CD4-positive, alpha-beta memory T cell (primary cell): Measurements from ENCODE around the gene TMEM229A. TPM values are rescaled to one million over a fixed set of nuclear protein-coding genes. Genes with fewer than 3 reads are reported as not detected.
"Not testable (repeated sequence)": the region's sequence is repeated elsewhere in the genome, so short reads cannot be mapped to it uniquely, and the experiment has no call there.

ENCODE experiments used
- CTCF ChIA-PET: fragments of 350-600 bp; sonication (Branson Sonifier 250); formaldehyde crosslinking; loops from one replicate; lab custom pipeline; 2021; ENCODE audit warnings: inconsistent platforms; ENCODE audit not compliant: partially characterized antibody; lab: Charles Lee
- POLR2A ChIA-PET: fragments of 350-600 bp; sonication (Branson Sonifier 250); formaldehyde crosslinking; loops from one replicate; lab custom pipeline; 2021; ENCODE audit not compliant: partially characterized antibody; lab: Charles Lee
- DNase-seq, 5 donors: peaks; one replicate each; pipeline versions ENCODE4 v3.0.0 to v3.0.0-alpha.2; 2020 to 2022; ENCODE audit warnings: mixed read lengths in 1 of 5
- H3K27ac ChIP-seq: one replicate; pipeline ENCODE4 v1.7.0; 2013; ENCODE audit warnings: low read depth, low read length
- H3K27me3 ChIP-seq: 2 replicates; pipeline ENCODE4 v1.7.0; 2013; ENCODE audit warnings: mild to moderate bottlenecking, low read length, moderate library complexity; ENCODE audit not compliant: insufficient read depth
- H3K36me3 ChIP-seq: 2 replicates; pipeline ENCODE4 v1.7.0; 2013; ENCODE audit warnings: mild to moderate bottlenecking, low read length, moderate library complexity; ENCODE audit not compliant: insufficient read depth
- H3K4me1 ChIP-seq: 2 replicates; pipeline ENCODE4 v1.7.0; 2013; ENCODE audit warnings: mild to moderate bottlenecking, low read length, moderate library complexity; ENCODE audit not compliant: insufficient read depth
- H3K4me3 ChIP-seq, 2 donors: one replicate each; pipeline ENCODE4 v1.7.0; 2013; ENCODE audit warnings: low read length in 2 of 2, mild to moderate bottlenecking in 1 of 2
- H3K9me3 ChIP-seq, 2 donors: one replicate each; pipeline ENCODE4 v1.7.0; 2013; ENCODE audit warnings: low read length in 2 of 2, control low read depth in 1 of 2; ENCODE audit not compliant: control insufficient read depth in 1 of 2
- H3K27ac Mint-ChIP-seq, 7 donors: one replicate each; pipeline ENCODE4 v1.8.0; 2020 to 2021; ENCODE audit warnings: mixed read lengths in 7 of 7, mild to moderate bottlenecking in 6 of 7, inconsistent platforms in 3 of 7, moderate library complexity in 3 of 7
- H3K27me3 Mint-ChIP-seq, 2 donors: one replicate each; pipeline ENCODE4 v1.8.0; 2020 to 2021; ENCODE audit warnings: mixed read lengths in 2 of 2
- H3K36me3 Mint-ChIP-seq, 2 donors: one replicate each; pipeline ENCODE4 v1.8.0; 2020 to 2021; ENCODE audit warnings: mixed read lengths in 2 of 2, inconsistent platforms in 1 of 2, mild to moderate bottlenecking in 1 of 2
- H3K4me1 Mint-ChIP-seq, 4 donors: one replicate each; pipeline ENCODE4 v1.8.0; 2020 to 2021; ENCODE audit warnings: mixed read lengths in 4 of 4, mild to moderate bottlenecking in 1 of 4
- H3K4me3 Mint-ChIP-seq, 8 donors: one replicate each; pipeline ENCODE4 v1.8.0; 2020 to 2021; ENCODE audit warnings: mixed read lengths in 8 of 8, mild to moderate bottlenecking in 7 of 8, moderate library complexity in 6 of 8, inconsistent platforms in 3 of 8
- H3K9me3 Mint-ChIP-seq, 8 donors: one replicate each; pipeline ENCODE4 v1.8.0; 2020 to 2021; ENCODE audit warnings: mixed read lengths in 8 of 8, mild to moderate bottlenecking in 5 of 8, inconsistent platforms in 3 of 8, moderate library complexity in 1 of 8
- intact Hi-C: fragments of 100-400 bp; cut with micrococcal nuclease; formaldehyde crosslinking; loops from one replicate; pipeline ENCODE4 v1.15.1; 2023
- polyA plus RNA-seq, 2 donors: library from polyadenylated mRNA; unstranded; fragments of 300-500 nt; fragmentation: Illumina TruSeq; gene quantifications; one replicate each; pipeline ENCODE4 v1.2.3, GENCODE V29; 2021
- total RNA-seq, 2 experiments: library from RNA; stranded (reverse); gene quantifications; one replicate each; pipeline ENCODE4 v1.2.3, GENCODE V29; 2021

TMEM229A gene
- total and polyA plus RNA-seq, 4 experiments from 2014 or later, result not detected

GRCh38 chr7:124033095-124033806 is 384 bp upstream of the TMEM229A start:
- H3K27me3 Mint-ChIP-seq, result peaks cover 37 to 38% of the 10 kb centered on the region in 2 donors
- ChIA-PET CTCF (no interaction called here), POLR2A (no interaction called here)
- intact Hi-C loops, result no loop called here
- no peaks in the 10 kb centered on the region for H3K36me3 Mint-ChIP-seq
- H3K4me3 ChIP-seq, result no peak overlapping the region
- peaks cover 6 to 15% (median 8%) of the 10 kb centered on the region in 4 donors for H3K4me1 Mint-ChIP-seq
- no peaks in the 10 kb centered on the region for H3K4me1 ChIP-seq
- H3K4me3 Mint-ChIP-seq, result peak overlapping the region in 2 of 8 donors; percentile 1 to 31
- H3K9me3 Mint-ChIP-seq, result peaks cover 0 to 12% (median 2%) of the 10 kb centered on the region in 8 donors
- no peak for DNase-seq
- peaks cover 6% of the 10 kb centered on the region for H3K27me3 ChIP-seq
- no peak overlapping the region for H3K27ac ChIP-seq
- no peak overlapping the region for H3K27ac Mint-ChIP-seq
- H3K36me3 ChIP-seq, result no peaks in the 10 kb centered on the region
- H3K9me3 ChIP-seq, result no peaks in the 10 kb centered on the region

GRCh38 chr7:124031919-124032318 is 948 bp downstream of the TMEM229A start:
- no peaks in the 10 kb centered on the region for H3K36me3 Mint-ChIP-seq
- Histone ChIP-seq H3K36me3 (no peaks in the 10 kb centered on the region), H3K27me3 (peaks cover 6% of the 10 kb centered on the region), H3K4me1 (no peaks in the 10 kb centered on the region), H3K9me3 (no peaks in the 10 kb centered on the region), H3K4me3 (no peak overlapping the region), H3K27ac (no peak overlapping the region)
- H3K9me3 Mint-ChIP-seq, result peaks cover 0 to 12% (median under 1%) of the 10 kb centered on the region in 8 donors
- H3K4me1 Mint-ChIP-seq, result peaks cover 6 to 15% (median 8%) of the 10 kb centered on the region in 4 donors
- H3K4me3 Mint-ChIP-seq, result peak overlapping the region in 6 of 8 donors; percentile 49 to 85 (median 72)
- no peak overlapping the region for H3K27ac Mint-ChIP-seq
- CTCF ChIA-PET, result no interaction called here
- peaks cover 37 to 38% of the 10 kb centered on the region in 2 donors for H3K27me3 Mint-ChIP-seq
- POLR2A ChIA-PET, result no interaction called here
- no peak for DNase-seq
- intact Hi-C loops, result no loop called here

GRCh38 chr7:124031406-124031805 is 1.5 kb downstream of the TMEM229A start:
- Histone ChIP-seq H3K27ac (no peak overlapping the region), H3K36me3 (no peaks in the 10 kb centered on the region), H3K27me3 (peaks cover 6% of the 10 kb centered on the region), H3K4me1 (no peaks in the 10 kb centered on the region), H3K9me3 (no peaks in the 10 kb centered on the region), H3K4me3 (no peak overlapping the region)
- H3K27me3 Mint-ChIP-seq, result peaks cover 35 to 36% of the 10 kb centered on the region in 2 donors
- H3K4me1 Mint-ChIP-seq, result peaks cover 6 to 15% (median 8%) of the 10 kb centered on the region in 4 donors
- H3K9me3 Mint-ChIP-seq, result peaks cover 0 to 10% (median under 1%) of the 10 kb centered on the region in 8 donors
- peak overlapping the region in 3 of 8 donors; percentile 17 to 84 (median 72) for H3K4me3 Mint-ChIP-seq
- ChIA-PET CTCF (interaction anchor here (1.8 kb wide), 1 partner anchor 11 kb away, joined by 3 read pairs; no protein-coding TSS in a partner anchor), POLR2A (no interaction called here)
- H3K36me3 Mint-ChIP-seq, result no peaks in the 10 kb centered on the region
- H3K27ac Mint-ChIP-seq, result no peak overlapping the region
- no peak for DNase-seq
- intact Hi-C loops, result no loop called here

- Histone ChIP-seq H3K27me3 (peaks cover 6% of the 10 kb centered on the region), H3K36me3 (no peaks in the 10 kb centered on the region), H3K9me3 (no peaks in the 10 kb centered on the region), H3K4me3 (no peak overlapping the region), H3K4me1 (no peaks in the 10 kb centered on the region), H3K27ac (no peak overlapping the region)
- no peak for DNase-seq
- Mint-ChIP-seq H3K36me3 (no peaks in the 10 kb centered on the region), H3K27ac (no peak overlapping the region), H3K9me3 (peaks cover 0 to 9% (median under 1%) of the 10 kb centered on the region in 8 donors), H3K27me3 (peaks cover 32% of the 10 kb centered on the region in 2 donors), H3K4me1 (peaks cover 6 to 15% (median 8%) of the 10 kb centered on the region in 4 donors), H3K4me3 (no peak overlapping the region)
- intact Hi-C loops, result no loop called here
- ChIA-PET CTCF (interaction anchor here (1.8 kb wide), 1 partner anchor 10 kb away, joined by 3 read pairs; no protein-coding TSS in a partner anchor), POLR2A (no interaction called here)
These were observed 1.9 kb downstream of the TMEM229A start for GRCh38 chr7:124030964-124031363.

- H3K4me3 ChIP-seq, result no peak overlapping the region
- intact Hi-C loops, result no loop called here
- H3K27ac Mint-ChIP-seq, result no peak overlapping the region
- H3K27me3 ChIP-seq, result peaks cover 6% of the 10 kb centered on the region
- ChIA-PET CTCF (interaction anchor here (1.8 kb wide), 1 partner anchor 9 kb away, joined by 3 read pairs; no protein-coding TSS in a partner anchor), POLR2A (no interaction called here)
- no peaks in the 10 kb centered on the region for H3K4me1 ChIP-seq
- no peak overlapping the region for H3K27ac ChIP-seq
- no peak for DNase-seq
- no peaks in the 10 kb centered on the region for H3K9me3 ChIP-seq
- H3K36me3 Mint-ChIP-seq, result no peaks in the 10 kb centered on the region
- H3K36me3 ChIP-seq, result no peaks in the 10 kb centered on the region
- H3K4me1 Mint-ChIP-seq, result peaks cover 6 to 15% (median 8%) of the 10 kb centered on the region in 4 donors
- no peak overlapping the region for H3K4me3 Mint-ChIP-seq
- H3K27me3 Mint-ChIP-seq, result peaks cover 27 to 31% of the 10 kb centered on the region in 2 donors
- H3K9me3 Mint-ChIP-seq, result peaks cover 0 to 8% (median under 1%) of the 10 kb centered on the region in 8 donors
These were observed 3.3 kb downstream of the TMEM229A start for GRCh38 chr7:124029396-124030188.

- peaks cover 0 to 9% (median 2%) of the 10 kb centered on the region in 8 donors for H3K9me3 Mint-ChIP-seq
- DNase-seq, result no peak
- H3K27ac ChIP-seq, result no peak overlapping the region
- no peaks in the 10 kb centered on the region for H3K36me3 Mint-ChIP-seq
- H3K27me3 Mint-ChIP-seq, result peaks cover 19 to 21% of the 10 kb centered on the region in 2 donors
- no peak overlapping the region for H3K27ac Mint-ChIP-seq
- POLR2A ChIA-PET, result no interaction called here
- peaks cover 6% of the 10 kb centered on the region for H3K27me3 ChIP-seq
- no peak overlapping the region for H3K4me3 Mint-ChIP-seq
- peaks cover 4 to 9% (median 5%) of the 10 kb centered on the region in 4 donors for H3K4me1 Mint-ChIP-seq
- intact Hi-C loops, result no loop called here
- CTCF ChIA-PET, result interaction anchor here (0.6 kb wide), 1 partner anchor 970 kb away, joined by 3 read pairs; no protein-coding TSS in a partner anchor
- H3K4me1 ChIP-seq, result no peaks in the 10 kb centered on the region
- no peak overlapping the region for H3K4me3 ChIP-seq
- H3K9me3 ChIP-seq, result no peaks in the 10 kb centered on the region
- no peaks in the 10 kb centered on the region for H3K36me3 ChIP-seq
These were observed 5.6 kb downstream of the TMEM229A start for GRCh38 chr7:124027236-124027635.

GRCh38 chr7:124024329-124024728 is 8.5 kb downstream of the TMEM229A start:
- H3K36me3 Mint-ChIP-seq, H3K4me3 ChIP-seq, intact Hi-C loops, H3K9me3 ChIP-seq, H3K27ac Mint-ChIP-seq, H3K27ac ChIP-seq, DNase-seq, H3K27me3 Mint-ChIP-seq, H3K4me3 Mint-ChIP-seq, H3K27me3 ChIP-seq, H3K4me1 ChIP-seq, H3K36me3 ChIP-seq, H3K4me1 Mint-ChIP-seq, POLR2A ChIA-PET: not testable (repeated sequence)
- peaks cover 0 to 11% (median 2%) of the 10 kb centered on the region in 8 donors for H3K9me3 Mint-ChIP-seq
- CTCF ChIA-PET, result interaction anchor here (1.0 kb wide), 1 partner anchor 14 kb away, joined by 3 read pairs; no protein-coding TSS in a partner anchor
